ENCODE data around the gene PRKD2. TPM values are rescaled to one million over a fixed set of nuclear protein-coding genes. Genes with fewer than 3 reads are reported as not detected.

The PRKD2 gene
- total RNA-seq, 1 donor from 2014 or later: 191 TPM

GRCh38 chr19:46722421-46723022 is 5.6 kb upstream of the PRKD2 start:
- intact Hi-C loops (cut with micrococcal nuclease): no loop called here
- Mint-ChIP-seq H3K27ac (peak overlapping the region; percentile 47), H3K36me3 (ENCODE audit: low read depth) (peaks cover 59% of the 10 kb centered on the region), H3K4me3 (peak overlapping the region; percentile 61), H3K4me1 (peaks cover 66% of the 10 kb centered on the region), H3K9me3 (no peaks in the 10 kb centered on the region), H3K27me3 (no peaks in the 10 kb centered on the region)
- ChIA-PET CTCF (interaction anchor here (1.4 kb wide), 1 partner anchor 18 kb away, joined by 5 read pairs; no protein-coding TSS in a partner anchor), POLR2A (interaction anchor here (0.6 to 2.5 kb wide), 7 partner anchors 9 to 848 kb away, joined by 3 to 50 read pairs (median 3); partner anchors contain the start of gene CALM3)
- ATAC-seq (ENCODE audit: low read depth) (no peak), DNase-seq (peak; percentile 32)
- TF ChIP-seq CTCF (IDR thresholded peaks at IDR 0.05): no peak

GRCh38 chr19:46722004-46722380 is 5.1 kb upstream of the PRKD2 start:
- no peak for DNase-seq
- peak overlapping the region; percentile 47 for H3K27ac Mint-ChIP-seq
- intact Hi-C loops (cut with micrococcal nuclease): no loop called here
- ChIA-PET CTCF (interaction anchor here (1.4 kb wide), 1 partner anchor 17 kb away, joined by 5 read pairs; no protein-coding TSS in a partner anchor), POLR2A (interaction anchor here (1.0 to 2.5 kb wide), 4 partner anchors 9 to 390 kb away, joined by 3 to 50 read pairs (median 6); partner anchors contain the start of gene CALM3)
- H3K4me1 Mint-ChIP-seq: peaks cover 65% of the 10 kb centered on the region
- H3K9me3 Mint-ChIP-seq: no peaks in the 10 kb centered on the region
- no peaks in the 10 kb centered on the region for H3K27me3 Mint-ChIP-seq
- peak overlapping the region; percentile 61 for H3K4me3 Mint-ChIP-seq
- ATAC-seq (ENCODE audit: low read depth): no peak
- TF ChIP-seq CTCF (IDR thresholded peaks at IDR 0.05): no peak
- peaks cover 54% of the 10 kb centered on the region for H3K36me3 Mint-ChIP-seq (ENCODE audit: low read depth)

- H3K27me3 Mint-ChIP-seq: no peaks in the 10 kb centered on the region
- DNase-seq: no peak
- H3K36me3 Mint-ChIP-seq (ENCODE audit: low read depth): peaks cover 54% of the 10 kb centered on the region
- TF ChIP-seq CTCF (IDR thresholded peaks at IDR 0.05): no peak
- intact Hi-C loops (cut with micrococcal nuclease): no loop called here
- no peaks in the 10 kb centered on the region for H3K9me3 Mint-ChIP-seq
- H3K4me1 Mint-ChIP-seq: peaks cover 65% of the 10 kb centered on the region
- no peak overlapping the region for H3K4me3 Mint-ChIP-seq
- CTCF ChIA-PET: interaction anchor here (3.0 kb wide), 1 partner anchor 17 kb away, joined by 14 read pairs; no protein-coding TSS in a partner anchor
- peak overlapping the region; percentile 53 for H3K27ac Mint-ChIP-seq
- POLR2A ChIA-PET: interaction anchor here (1.0 to 1.4 kb wide), 2 partner anchors 8 to 390 kb away, joined by 3 to 5 read pairs; no protein-coding TSS in a partner anchor
- no peak for ATAC-seq (ENCODE audit: low read depth)
Observed at GRCh38 chr19:46721269-46722003, 4.5 kb upstream of the PRKD2 start.

GRCh38 chr19:46720503-46721239 is 3.8 kb upstream of the PRKD2 start:
- Mint-ChIP-seq H3K4me3 (peak overlapping the region; percentile 3), H3K27me3 (no peaks in the 10 kb centered on the region), H3K4me1 (peaks cover 65% of the 10 kb centered on the region), H3K9me3 (no peaks in the 10 kb centered on the region), H3K36me3 (ENCODE audit: low read depth) (peaks cover 48% of the 10 kb centered on the region), H3K27ac (peak overlapping the region; percentile 31)
- ATAC-seq (ENCODE audit: low read depth) (no peak), DNase-seq (no peak)
- no peak for TF ChIP-seq CTCF (IDR thresholded peaks at IDR 0.05)
- intact Hi-C loops (cut with micrococcal nuclease): no loop called here
- ChIA-PET CTCF (interaction anchor here (1.0 to 3.0 kb wide), 2 partner anchors 8 to 16 kb away, joined by 4 to 14 read pairs; no protein-coding TSS in a partner anchor), POLR2A (interaction anchor here (0.5 to 1.7 kb wide), 6 partner anchors 7 to 1950 kb away, joined by 3 to 12 read pairs (median 4); no protein-coding TSS in a partner anchor)

All from activated B cell treated with CpG ODN at 0.5 μM for 24 hours (primary cell).